Skeletal muscle satellite cell (primary cell): Measurements from ENCODE around the gene KIF25.

Experiments used
- H3K27me3 ChIP-seq: 2 replicates; pipeline ENCODE4 v1.7.0; 2013; ENCODE audit warnings: low read length; ENCODE audit not compliant: control insufficient read depth, insufficient read depth
- H3K36me3 ChIP-seq: 2 replicates; pipeline ENCODE4 v1.7.0; 2013; ENCODE audit warnings: mild to moderate bottlenecking, control low read depth, low read length; ENCODE audit not compliant: insufficient read depth
- H3K4me1 ChIP-seq: 2 replicates; pipeline ENCODE4 v1.7.0; 2013; ENCODE audit warnings: low read length; ENCODE audit not compliant: control insufficient read depth, insufficient read depth
- H3K4me2 ChIP-seq: 2 replicates; pipeline ENCODE4 v1.7.0; 2013; ENCODE audit warnings: mild to moderate bottlenecking, low read length
- H3K4me3 ChIP-seq: 2 replicates; pipeline ENCODE4 v1.7.0; 2013; ENCODE audit warnings: low read length
- H3K9ac ChIP-seq: 2 replicates; pipeline ENCODE4 v1.7.0; 2013; ENCODE audit warnings: mild to moderate bottlenecking, low read depth, low read length, moderate library complexity
- H3K9me3 ChIP-seq: replicated peaks from 2 replicates; pipeline ENCODE4 v1.7.0; 2013; ENCODE audit warnings: mild to moderate bottlenecking, control low read depth, low read length

Gene KIF25

GRCh38 chr6:168015009-168015408 is 17.5 kb downstream of the KIF25 start:
- Histone ChIP-seq H3K4me1 (no peaks in the 10 kb centered on the region), H3K9me3 (peaks cover 11% of the 10 kb centered on the region), H3K4me3 (no peak overlapping the region), H3K27me3 (peaks cover 21% of the 10 kb centered on the region), H3K36me3 (no peaks in the 10 kb centered on the region), H3K4me2 (no peak overlapping the region), H3K9ac (no peak overlapping the region)

DNA sequence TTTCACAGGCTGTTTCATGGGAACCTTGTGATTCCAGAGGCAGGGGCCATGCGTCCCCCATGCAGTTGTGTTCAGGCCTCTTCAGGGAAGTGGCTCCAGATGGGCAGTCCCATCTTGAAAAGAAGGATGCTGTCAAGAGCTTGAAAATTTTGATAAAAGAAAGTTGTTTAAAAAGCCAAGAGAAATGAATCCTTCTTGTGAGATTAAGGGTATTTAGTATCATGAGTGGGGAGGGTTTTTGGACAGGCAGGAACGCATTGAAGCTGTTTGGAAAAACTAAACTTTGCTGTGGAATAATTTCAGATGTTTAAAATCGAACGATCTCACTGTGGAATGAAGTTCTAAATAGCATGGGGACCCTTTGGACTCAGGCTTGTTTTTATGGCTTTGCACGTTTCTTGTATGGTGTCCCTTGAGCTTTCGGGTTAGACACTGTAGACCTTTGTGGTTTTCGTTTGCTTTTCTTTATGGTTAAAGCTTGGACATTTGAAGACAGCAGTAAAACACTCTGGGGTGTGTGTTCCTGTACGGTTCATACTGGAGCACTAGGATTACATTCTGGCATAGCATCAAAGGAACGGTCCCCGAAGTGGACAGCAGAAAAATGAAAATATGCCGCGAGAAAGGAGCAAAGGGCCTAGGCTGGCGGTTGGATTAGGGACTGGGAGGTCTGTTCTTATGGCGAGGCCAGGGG is 18.2 kb downstream of the KIF25 start:
- no peak overlapping the region for H3K4me3 ChIP-seq
- no peaks in the 10 kb centered on the region for H3K36me3 ChIP-seq
- no peaks in the 10 kb centered on the region for H3K4me1 ChIP-seq
- H3K9ac ChIP-seq: no peak overlapping the region
- peaks cover 11% of the 10 kb centered on the region for H3K9me3 ChIP-seq
- H3K4me2 ChIP-seq: no peak overlapping the region
- H3K27me3 ChIP-seq: peaks cover 21% of the 10 kb centered on the region

- Histone ChIP-seq H3K9ac (no peak overlapping the region), H3K4me1 (no peaks in the 10 kb centered on the region), H3K9me3 (peaks cover 11% of the 10 kb centered on the region), H3K4me2 (no peak overlapping the region), H3K27me3 (peaks cover 21% of the 10 kb centered on the region), H3K4me3 (no peak overlapping the region), H3K36me3 (no peaks in the 10 kb centered on the region)
Measured at GRCh38 chr6:168016176-168016620, 18.7 kb downstream of the KIF25 start.

GRCh38 chr6:168016721-168017525 is 19.5 kb downstream of the KIF25 start:
- Histone ChIP-seq H3K4me3 (no peak overlapping the region), H3K36me3 (no peaks in the 10 kb centered on the region), H3K9me3 (peaks cover 11% of the 10 kb centered on the region), H3K4me1 (no peaks in the 10 kb centered on the region), H3K4me2 (no peak overlapping the region), H3K27me3 (peaks cover 21% of the 10 kb centered on the region), H3K9ac (no peak overlapping the region)

- H3K9ac ChIP-seq: no peak overlapping the region
- H3K27me3 ChIP-seq: peaks cover 21% of the 10 kb centered on the region
- H3K4me1 ChIP-seq: no peaks in the 10 kb centered on the region
- H3K36me3 ChIP-seq: no peaks in the 10 kb centered on the region
- H3K9me3 ChIP-seq: peaks cover 7% of the 10 kb centered on the region
- no peak overlapping the region for H3K4me2 ChIP-seq
- H3K4me3 ChIP-seq: no peak overlapping the region
Measured at GRCh38 chr6:168017629-168018028, 20.2 kb downstream of the KIF25 start.

- Histone ChIP-seq H3K4me3 (no peak overlapping the region), H3K4me1 (no peaks in the 10 kb centered on the region), H3K9ac (no peak overlapping the region), H3K4me2 (no peak overlapping the region), H3K9me3 (no peaks in the 10 kb centered on the region), H3K36me3 (no peaks in the 10 kb centered on the region), H3K27me3 (peaks cover 21% of the 10 kb centered on the region)
Measured at GRCh38 chr6:168018664-168019063, 21.2 kb downstream of the KIF25 start.

GRCh38 chr6:168020242-168020641 is 22.8 kb downstream of the KIF25 start:
- Histone ChIP-seq H3K27me3 (peaks cover 21% of the 10 kb centered on the region), H3K4me2 (no peak overlapping the region), H3K4me1 (no peaks in the 10 kb centered on the region), H3K9ac (no peak overlapping the region), H3K4me3 (no peak overlapping the region), H3K36me3 (no peaks in the 10 kb centered on the region), H3K9me3 (no peaks in the 10 kb centered on the region)

- H3K36me3 ChIP-seq: no peaks in the 10 kb centered on the region
- H3K4me1 ChIP-seq: no peaks in the 10 kb centered on the region
- peaks cover 16% of the 10 kb centered on the region for H3K27me3 ChIP-seq
- no peak overlapping the region for H3K4me2 ChIP-seq
- H3K4me3 ChIP-seq: no peak overlapping the region
- no peak overlapping the region for H3K9ac ChIP-seq
- no peaks in the 10 kb centered on the region for H3K9me3 ChIP-seq
Measured at GRCh38 chr6:168021581-168021980, 24.1 kb downstream of the KIF25 start.

DNA sequence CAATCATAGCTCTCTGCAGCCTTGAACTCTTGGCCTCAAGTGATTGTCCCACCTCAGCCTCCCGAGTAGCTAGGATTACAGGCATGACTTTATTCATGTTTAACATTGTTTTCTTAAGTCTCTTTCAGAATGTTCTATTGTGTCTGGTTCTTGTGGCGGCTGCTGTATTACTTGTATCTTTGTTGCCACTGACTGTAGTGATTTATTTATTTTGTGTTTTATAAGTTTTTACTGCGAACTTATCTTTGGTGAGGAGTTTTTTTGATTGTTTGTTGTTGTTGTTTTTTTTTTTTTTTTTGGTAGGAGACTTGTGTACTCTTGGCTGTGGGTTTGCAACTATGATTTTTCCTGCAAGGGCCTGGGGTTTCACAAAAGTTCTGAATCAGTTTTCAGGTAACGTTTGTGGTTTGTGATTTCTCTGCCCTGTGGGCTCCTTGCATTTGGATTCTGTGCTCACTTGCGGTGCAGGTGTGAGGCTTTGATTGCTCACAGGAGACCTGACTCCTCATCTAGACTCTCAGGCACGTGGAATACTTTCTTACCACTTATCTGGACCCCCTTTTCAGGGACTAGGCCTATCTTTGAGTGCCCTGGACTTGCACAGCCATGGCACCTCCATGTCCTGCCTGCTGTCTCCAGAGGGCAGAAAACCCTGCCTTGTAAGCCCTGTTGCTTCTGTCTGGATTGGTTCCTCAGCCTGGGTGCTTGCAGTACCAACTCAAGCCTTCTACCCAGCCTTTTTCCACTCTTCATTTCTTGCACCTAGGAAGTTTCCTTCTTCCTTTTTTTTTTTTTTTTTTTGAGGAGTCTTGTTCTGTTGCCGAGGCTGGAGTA is 25.2 kb downstream of the KIF25 start:
- Histone ChIP-seq H3K9me3 (no peaks in the 10 kb centered on the region), H3K27me3 (peaks cover 8% of the 10 kb centered on the region), H3K4me2 (no peak overlapping the region), H3K4me1 (no peaks in the 10 kb centered on the region), H3K9ac (no peak overlapping the region), H3K4me3 (no peak overlapping the region), H3K36me3 (no peaks in the 10 kb centered on the region)

DNA sequence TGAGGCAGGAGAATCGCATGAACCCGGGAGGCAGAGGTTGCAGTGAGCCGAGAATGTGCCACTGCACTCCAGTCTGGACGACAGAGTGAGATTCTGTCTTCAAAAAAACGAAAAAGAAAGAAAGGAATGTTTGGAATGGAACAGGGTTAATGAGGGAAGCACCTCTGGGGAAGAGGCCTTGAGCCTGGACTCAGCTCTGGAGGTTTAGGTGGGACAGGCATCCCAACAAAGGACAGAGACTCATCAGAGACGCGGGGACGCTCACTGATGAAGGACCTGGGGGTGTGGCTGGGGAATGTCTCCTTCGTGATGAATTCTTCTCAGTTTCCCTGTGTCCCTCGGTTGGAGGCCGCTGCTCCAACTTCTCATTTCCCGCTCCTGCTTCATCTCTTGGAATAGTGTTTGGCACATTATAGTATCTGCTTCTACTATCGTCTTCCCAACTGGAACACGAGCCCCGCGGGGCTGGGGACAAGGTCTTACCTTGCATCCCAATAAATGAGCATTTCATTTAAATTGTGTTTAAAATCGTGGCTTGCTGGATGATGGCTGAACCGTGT is 27.6 kb downstream of the KIF25 start:
- H3K4me1 ChIP-seq: no peaks in the 10 kb centered on the region
- H3K9ac ChIP-seq: no peak overlapping the region
- no peak overlapping the region for H3K4me3 ChIP-seq
- H3K27me3 ChIP-seq: peaks cover 3% of the 10 kb centered on the region
- H3K36me3 ChIP-seq: no peaks in the 10 kb centered on the region
- H3K9me3 ChIP-seq: no peaks in the 10 kb centered on the region
- no peak overlapping the region for H3K4me2 ChIP-seq
